ENCODE data around the gene KNOP1.

DNA sequence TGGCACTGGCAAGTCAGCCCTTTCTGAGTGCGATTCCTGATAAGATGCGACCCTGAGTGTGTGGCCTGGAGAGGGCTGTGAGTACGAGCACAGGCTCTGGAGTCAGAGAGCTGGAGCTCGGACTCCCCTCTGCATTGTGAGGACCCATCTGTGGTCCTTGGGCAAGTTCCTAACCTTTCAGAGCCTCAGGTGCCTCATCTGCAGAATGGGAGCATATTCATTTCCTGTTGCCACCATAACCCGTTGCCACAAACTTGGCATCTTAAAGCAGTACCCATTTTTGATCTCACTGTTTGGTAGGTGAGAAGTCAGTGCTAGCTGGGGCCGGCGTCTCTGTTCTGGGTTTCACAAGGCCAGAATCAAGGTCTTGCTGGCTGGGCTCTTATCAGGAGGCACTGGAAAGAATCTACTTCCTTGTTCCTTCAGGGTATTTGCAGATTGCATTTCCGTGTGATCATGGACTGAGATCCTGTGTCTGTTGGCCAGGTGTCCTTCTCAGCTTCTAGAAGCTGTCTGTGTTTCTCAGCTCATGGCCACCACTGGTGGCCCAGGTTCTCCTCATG lies 20.2 kb downstream of the KNOP1 start:
- TF ChIP-seq CTCF (IDR thresholded peaks at IDR 0.05; ENCODE audit: low read depth, low read length, poor library complexity, severe bottlenecking) (no peak), EZH2phosphoT487 (IDR thresholded peaks at IDR 0.05; ENCODE audit: borderline replicate concordance, low read length) (no peak)

All from DOHH2 (cell line).